GM19043 (cell line): ENCODE results near the gene KRT4.

Experiments
- ATAC-seq: cut with Tn5 transposase; IDR thresholded peaks from one replicate; pipeline ENCODE4 v1.9.1; 2021; ENCODE audit warnings: low read depth; ENCODE audit not compliant: unreplicated experiment

The KRT4 gene

GRCh38 chr12:52837413-52837741, 23.5 kb upstream of the KRT4 start:
- no peak for ATAC-seq

GRCh38 chr12:52836491-52837412, 22.8 kb upstream of the KRT4 start:
- ATAC-seq: no peak

GRCh38 chr12:52836042-52836466, 22.1 kb upstream of the KRT4 start:
- no peak for ATAC-seq

- no peak for ATAC-seq
Measured at GRCh38 chr12:52835271-52836041, 21.5 kb upstream of the KRT4 start.

- no peak for ATAC-seq
Measured at GRCh38 chr12:52834727-52835001, 20.7 kb upstream of the KRT4 start.

GRCh38 chr12:52833922-52834726, 20.2 kb upstream of the KRT4 start, which contains the start of gene KRT79:
TSS of gene KRT79 (minus strand) at chr12:52834311. CDS start at chr12:52834260, 51 bp downstream.
- ATAC-seq: no peak

GRCh38 chr12:52832985-52833905, 19.3 kb upstream of the KRT4 start:
- ATAC-seq: no peak

GRCh38 chr12:52832451-52832850, 18.5 kb upstream of the KRT4 start:
- no peak for ATAC-seq

GRCh38 chr12:52831251-52831650, 17.3 kb upstream of the KRT4 start:
- ATAC-seq: no peak

- ATAC-seq: no peak
Measured at GRCh38 chr12:52829986-52830770, 16.3 kb upstream of the KRT4 start.

- no peak for ATAC-seq
Measured at GRCh38 chr12:52828591-52829021, 14.7 kb upstream of the KRT4 start.

GRCh38 chr12:52828156-52828555, 14.2 kb upstream of the KRT4 start:
- ATAC-seq: no peak

- ATAC-seq: no peak
Measured at GRCh38 chr12:52827499-52828090, 13.7 kb upstream of the KRT4 start.

GRCh38 chr12:52826611-52827498, 12.9 kb upstream of the KRT4 start:
- ATAC-seq: no peak

GRCh38 chr12:52825961-52826360, 12.0 kb upstream of the KRT4 start:
- no peak for ATAC-seq

- no peak for ATAC-seq
Measured at GRCh38 chr12:52824741-52825410, 11.0 kb upstream of the KRT4 start.

GRCh38 chr12:52823761-52824450, 10.0 kb upstream of the KRT4 start:
- ATAC-seq: no peak
